Measurements from ENCODE around the gene NACA2.

DNA sequence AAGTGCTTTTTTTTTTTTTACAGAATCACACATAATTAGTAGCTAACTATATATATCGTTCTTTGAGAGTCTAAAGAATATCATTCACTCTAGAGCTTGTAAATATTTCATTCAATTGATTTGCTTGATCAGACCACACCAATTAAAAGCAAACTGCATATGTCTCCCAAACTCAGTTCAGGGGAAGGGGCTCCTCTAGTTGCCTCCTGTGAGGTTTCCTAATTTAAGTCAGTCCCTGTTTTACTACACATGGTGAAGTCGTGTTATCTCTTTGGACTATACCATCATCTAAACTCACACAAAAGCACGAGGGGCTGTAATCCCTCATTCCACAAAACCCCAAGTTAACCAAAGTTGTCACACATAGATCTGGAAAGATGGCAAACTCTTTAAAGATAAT is 11.7 kb downstream of the NACA2 start:
- TF ChIP-seq, protein P1, sequence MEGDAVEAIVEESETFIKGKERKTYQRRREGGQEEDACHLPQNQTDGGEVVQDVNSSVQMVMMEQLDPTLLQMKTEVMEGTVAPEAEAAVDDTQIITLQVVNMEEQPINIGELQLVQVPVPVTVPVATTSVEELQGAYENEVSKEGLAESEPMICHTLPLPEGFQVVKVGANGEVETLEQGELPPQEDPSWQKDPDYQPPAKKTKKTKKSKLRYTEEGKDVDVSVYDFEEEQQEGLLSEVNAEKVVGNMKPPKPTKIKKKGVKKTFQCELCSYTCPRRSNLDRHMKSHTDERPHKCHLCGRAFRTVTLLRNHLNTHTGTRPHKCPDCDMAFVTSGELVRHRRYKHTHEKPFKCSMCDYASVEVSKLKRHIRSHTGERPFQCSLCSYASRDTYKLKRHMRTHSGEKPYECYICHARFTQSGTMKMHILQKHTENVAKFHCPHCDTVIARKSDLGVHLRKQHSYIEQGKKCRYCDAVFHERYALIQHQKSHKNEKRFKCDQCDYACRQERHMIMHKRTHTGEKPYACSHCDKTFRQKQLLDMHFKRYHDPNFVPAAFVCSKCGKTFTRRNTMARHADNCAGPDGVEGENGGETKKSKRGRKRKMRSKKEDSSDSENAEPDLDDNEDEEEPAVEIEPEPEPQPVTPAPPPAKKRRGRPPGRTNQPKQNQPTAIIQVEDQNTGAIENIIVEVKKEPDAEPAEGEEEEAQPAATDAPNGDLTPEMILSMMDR (IDR thresholded peaks at IDR 0.05) = no peak
- no peak for TF ChIP-seq POLR2A (IDR thresholded peaks at IDR 0.05)
